Colonic mucosa (tissue), 4 donors: ENCODE data around the gene SORCS3. TPM values are rescaled to one million over a fixed set of nuclear protein-coding genes. Genes with fewer than 3 reads are reported as not detected.

Experiments used
- DNase-seq: peaks from one replicate; pipeline ENCODE4 v3.0.0-alpha.2; 2020
- H3K27ac ChIP-seq: fragments of 200-600 bp; one replicate; pipeline ENCODE4 v1.8.0; 2021
- H3K27me3 ChIP-seq: fragments of 200-600 bp; one replicate; pipeline ENCODE4 v1.8.0; 2021
- H3K36me3 ChIP-seq: fragments of 200-600 bp; one replicate; pipeline ENCODE4 v1.8.0; 2021
- H3K4me1 ChIP-seq: fragments of 200-600 bp; one replicate; pipeline ENCODE4 v1.8.0; 2021; ENCODE audit warnings: mild to moderate bottlenecking
- H3K4me3 ChIP-seq: fragments of 200-600 bp; one replicate; pipeline ENCODE4 v1.8.0; 2021
- H3K9ac ChIP-seq, 2 donors: one replicate each; pipeline ENCODE4 v1.7.0; 2013; ENCODE audit warnings: control low read depth in 2 of 2, low read depth in 2 of 2, low read length in 2 of 2
- H3K9me3 ChIP-seq: fragments of 200-600 bp; one replicate; pipeline ENCODE4 v1.8.0; 2021
- intact Hi-C: fragments of 100-400 bp; cut with DNase I; formaldehyde crosslinking; loops from one replicate; pipeline ENCODE4 v1.14.1; 2022
- total RNA-seq, 2 donors: library from RNA; stranded (reverse); fragmentation: NEBNext Ultra II Directional in 1 of 2; extraction: Animal tissue kit (Norgen Biotek cat#: 25700) in 1 of 2; gene quantifications; one replicate each; pipeline ENCODE4 v1.2.1, GENCODE V29; 2021
- TF ChIP-seq, protein P1 (sequence below): fragments of 200-600 bp; IDR thresholded peaks from one replicate; pipeline ENCODE4 v1.8.0; 2022; ENCODE audit warnings: antibody characterized with exemption, mild to moderate bottlenecking
- donor health status: healthy.
- donor health status: DM: no; HTN: no; CAD: no.
- donor health status: DM: no; HTN: no; CAD: no.

SORCS3 gene
- total RNA-seq, 2 donors from 2014 or later = 0.08 TPM; not detected in 1

DNA sequence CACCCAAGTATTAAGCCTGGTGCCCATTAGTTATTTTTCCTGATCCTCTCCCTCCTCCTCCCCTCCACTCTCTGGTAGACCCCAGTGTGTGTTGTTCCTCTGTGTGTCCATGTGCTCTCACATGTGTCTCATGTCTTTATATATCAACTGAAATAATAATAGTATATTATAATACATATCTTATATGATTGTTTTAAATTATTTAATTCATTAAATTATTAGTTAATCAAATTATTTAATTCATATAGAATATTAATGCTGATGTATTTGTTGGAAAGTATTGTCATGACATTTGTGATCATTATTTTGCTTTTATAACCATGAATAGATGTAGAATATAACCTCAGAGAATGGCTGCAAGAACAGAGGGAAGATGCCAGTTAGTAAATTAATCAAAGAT is 647.5 kb downstream of the SORCS3 start:
- intact Hi-C loops = no loop called here
- Histone ChIP-seq H3K9ac (no peak overlapping the region), H3K9me3 (no peaks in the 10 kb centered on the region), H3K27ac (no peak overlapping the region), H3K36me3 (no peaks in the 10 kb centered on the region), H3K4me3 (no peak overlapping the region), H3K27me3 (no peaks in the 10 kb centered on the region), H3K4me1 (no peaks in the 10 kb centered on the region)
- TF ChIP-seq, protein P1, sequence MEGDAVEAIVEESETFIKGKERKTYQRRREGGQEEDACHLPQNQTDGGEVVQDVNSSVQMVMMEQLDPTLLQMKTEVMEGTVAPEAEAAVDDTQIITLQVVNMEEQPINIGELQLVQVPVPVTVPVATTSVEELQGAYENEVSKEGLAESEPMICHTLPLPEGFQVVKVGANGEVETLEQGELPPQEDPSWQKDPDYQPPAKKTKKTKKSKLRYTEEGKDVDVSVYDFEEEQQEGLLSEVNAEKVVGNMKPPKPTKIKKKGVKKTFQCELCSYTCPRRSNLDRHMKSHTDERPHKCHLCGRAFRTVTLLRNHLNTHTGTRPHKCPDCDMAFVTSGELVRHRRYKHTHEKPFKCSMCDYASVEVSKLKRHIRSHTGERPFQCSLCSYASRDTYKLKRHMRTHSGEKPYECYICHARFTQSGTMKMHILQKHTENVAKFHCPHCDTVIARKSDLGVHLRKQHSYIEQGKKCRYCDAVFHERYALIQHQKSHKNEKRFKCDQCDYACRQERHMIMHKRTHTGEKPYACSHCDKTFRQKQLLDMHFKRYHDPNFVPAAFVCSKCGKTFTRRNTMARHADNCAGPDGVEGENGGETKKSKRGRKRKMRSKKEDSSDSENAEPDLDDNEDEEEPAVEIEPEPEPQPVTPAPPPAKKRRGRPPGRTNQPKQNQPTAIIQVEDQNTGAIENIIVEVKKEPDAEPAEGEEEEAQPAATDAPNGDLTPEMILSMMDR = no peak
- DNase-seq = no peak

DNA sequence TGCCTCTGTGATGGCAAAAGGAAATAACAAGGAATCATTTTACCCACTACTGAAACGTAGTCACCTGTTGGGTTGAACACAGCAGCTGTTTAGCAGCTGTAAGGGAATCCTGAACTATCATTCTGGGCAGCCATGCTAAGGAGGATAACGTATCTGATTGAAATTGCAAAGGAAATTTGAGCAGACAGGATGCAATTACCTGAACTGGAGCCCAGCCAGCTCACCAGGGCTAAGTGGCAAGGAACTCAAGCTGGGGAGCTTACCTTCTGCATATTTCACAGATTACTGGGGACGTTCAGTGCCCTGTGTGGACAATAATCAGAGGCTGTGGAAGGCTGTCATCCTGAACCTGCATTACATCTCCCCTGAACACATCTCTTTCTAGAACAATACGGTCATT is 650.5 kb downstream of the SORCS3 start:
- Histone ChIP-seq H3K4me1 (no peaks in the 10 kb centered on the region), H3K36me3 (no peaks in the 10 kb centered on the region), H3K9ac (no peak overlapping the region), H3K9me3 (no peaks in the 10 kb centered on the region), H3K27me3 (no peaks in the 10 kb centered on the region), H3K27ac (no peak overlapping the region), H3K4me3 (no peak overlapping the region)
- intact Hi-C loops = no loop called here
- DNase-seq = no peak
- TF ChIP-seq, protein P1 = no peak

DNA sequence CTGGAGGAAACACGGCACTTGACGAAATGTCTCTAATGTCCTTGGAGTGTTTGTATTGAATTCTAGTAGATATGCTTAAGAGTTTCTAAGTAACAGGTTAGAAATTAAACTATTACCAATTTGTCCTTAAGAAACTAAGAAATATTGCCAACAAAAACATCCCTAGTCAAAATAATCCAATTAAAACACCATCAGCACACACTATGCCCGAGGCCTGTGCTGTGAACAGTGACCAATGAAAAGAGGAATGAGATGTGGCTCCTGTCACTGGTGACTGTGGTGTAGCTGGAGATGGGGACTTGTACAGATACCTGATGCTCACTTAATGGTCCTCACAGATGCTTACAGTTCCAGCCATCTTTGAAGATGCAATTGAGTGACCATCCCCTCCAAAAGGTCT is 651.1 kb downstream of the SORCS3 start:
- no peak overlapping the region for H3K27ac ChIP-seq
- H3K4me1 ChIP-seq = no peaks in the 10 kb centered on the region
- H3K9ac ChIP-seq = no peak overlapping the region
- no peaks in the 10 kb centered on the region for H3K9me3 ChIP-seq
- DNase-seq = no peak
- intact Hi-C loops = no loop called here
- TF ChIP-seq, protein P1 = no peak
- H3K36me3 ChIP-seq = no peaks in the 10 kb centered on the region
- no peaks in the 10 kb centered on the region for H3K27me3 ChIP-seq
- H3K4me3 ChIP-seq = no peak overlapping the region
